Hematopoietic multipotent progenitor cell treated with erythropoietin and hydrocortisone succinate and interleukin-3 and kit ligand, for 15 days (in vitro differentiated cells): ENCODE measurements around the gene CREM.

ENCODE experiments used
- DNase-seq: peaks from one replicate; pipeline ENCODE4 v3.0.0-alpha.2; 2015; ENCODE audit warnings: low spot score

Gene CREM

GRCh38 chr10:35135861-35136260 lies 9.2 kb downstream of the CREM start:
- DNase-seq: no peak

- DNase-seq: no peak
Measured at GRCh38 chr10:35136263-35136815, 9.7 kb downstream of the CREM start.

GRCh38 chr10:35140126-35140525 lies 13.5 kb downstream of the CREM start:
- DNase-seq: no peak

GRCh38 chr10:35140727-35141126 lies 14.1 kb downstream of the CREM start:
- DNase-seq: no peak

- no peak for DNase-seq
Measured at GRCh38 chr10:35150308-35150707, 23.7 kb downstream of the CREM start.

GRCh38 chr10:35152992-35153391 lies 26.3 kb downstream of the CREM start:
- DNase-seq: no peak

- DNase-seq: no peak
Measured at GRCh38 chr10:35153716-35154115, 27.1 kb downstream of the CREM start.

- DNase-seq: no peak
Measured at GRCh38 chr10:35160743-35161142, 34.1 kb downstream of the CREM start.

- no peak for DNase-seq
Measured at GRCh38 chr10:35161906-35162305, 35.3 kb downstream of the CREM start.

- no peak for DNase-seq
Measured at GRCh38 chr10:35165136-35165535, 38.5 kb downstream of the CREM start.

- no peak for DNase-seq
Measured at GRCh38 chr10:35165811-35166210, 39.2 kb downstream of the CREM start.

- no peak for DNase-seq
Measured at GRCh38 chr10:35166607-35167006, 40.0 kb downstream of the CREM start.

- no peak for DNase-seq
Measured at GRCh38 chr10:35167342-35167741, 40.7 kb downstream of the CREM start.

GRCh38 chr10:35172146-35172545 lies 45.5 kb downstream of the CREM start:
- no peak for DNase-seq

- no peak for DNase-seq
Measured at GRCh38 chr10:35172574-35172973, 45.9 kb downstream of the CREM start.

GRCh38 chr10:35178331-35178730 lies 51.7 kb downstream of the CREM start:
- no peak for DNase-seq

- DNase-seq: no peak
Measured at GRCh38 chr10:35182631-35183510, 56.2 kb downstream of the CREM start.

GRCh38 chr10:35184527-35185171 lies 58.0 kb downstream of the CREM start:
- DNase-seq: no peak

GRCh38 chr10:35185260-35186034 lies 58.8 kb downstream of the CREM start:
- DNase-seq: no peak

- no peak for DNase-seq
Measured at GRCh38 chr10:35188954-35189353, 62.3 kb downstream of the CREM start.

- no peak for DNase-seq
Measured at GRCh38 chr10:35191523-35191922, 64.9 kb downstream of the CREM start.

- no peak for DNase-seq
Measured at GRCh38 chr10:35192645-35193249, 66.1 kb downstream of the CREM start.
